ENCODE measurements around the gene TBC1D22B.

DNA sequence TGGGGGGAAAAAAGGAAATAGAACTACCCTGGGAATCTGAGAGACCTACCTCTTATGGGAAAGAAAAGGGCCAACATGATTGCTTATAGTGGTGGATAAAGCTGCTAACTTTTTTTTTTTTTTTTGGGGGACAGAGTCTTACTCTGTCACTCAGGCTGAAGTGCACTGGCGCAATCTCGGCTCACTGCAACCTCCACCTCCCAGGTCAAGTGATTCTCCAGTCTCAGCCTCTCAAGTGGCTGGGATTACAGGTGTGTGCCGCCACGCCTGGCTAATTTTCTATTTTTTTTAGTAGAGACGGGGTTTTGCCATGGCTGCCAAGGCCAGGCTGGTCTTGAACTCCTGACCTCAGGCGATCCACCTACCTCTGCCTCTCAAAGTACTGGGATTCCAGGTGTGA, 39.5 kb upstream of the TBC1D22B start:
- TF ChIP-seq POLR2AphosphoS5 (IDR thresholded peaks at IDR 0.05; ENCODE audit: low read depth, low read length): no peak
- no peak for TF ChIP-seq TAF1 (IDR thresholded peaks at IDR 0.05; ENCODE audit: low read depth, low read length)

Data from GM12891 (cell line).